ENCODE measurements around the gene TRAF4.
"Not testable (repeated sequence)": the region's sequence is repeated elsewhere in the genome, so short reads cannot be mapped to it uniquely, and the experiment has no call there.

Gene TRAF4

DNA sequence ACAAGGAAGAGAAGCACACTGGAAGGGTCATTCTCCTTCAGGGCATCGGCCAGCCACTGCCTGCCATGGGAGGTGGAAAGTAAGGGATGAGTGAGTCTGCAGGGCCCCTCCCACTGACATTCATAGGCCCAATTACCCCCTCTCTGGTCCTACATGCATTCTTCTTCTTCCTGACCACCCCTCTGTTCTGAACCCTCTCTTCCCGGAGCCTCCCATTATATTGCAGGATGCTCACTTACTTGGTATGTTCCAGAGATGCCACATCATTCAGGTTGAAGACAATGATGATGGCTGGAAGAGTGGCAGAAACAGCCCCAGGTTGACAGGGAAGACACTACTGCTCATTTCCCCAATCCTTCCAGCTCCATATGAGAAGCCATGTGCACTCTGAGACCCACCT, 28.6 kb upstream of the TRAF4 start:
- no peak for DNase-seq

GRCh38 chr17:28716740-28717577, 26.9 kb upstream of the TRAF4 start:
- no peak for DNase-seq

DNA sequence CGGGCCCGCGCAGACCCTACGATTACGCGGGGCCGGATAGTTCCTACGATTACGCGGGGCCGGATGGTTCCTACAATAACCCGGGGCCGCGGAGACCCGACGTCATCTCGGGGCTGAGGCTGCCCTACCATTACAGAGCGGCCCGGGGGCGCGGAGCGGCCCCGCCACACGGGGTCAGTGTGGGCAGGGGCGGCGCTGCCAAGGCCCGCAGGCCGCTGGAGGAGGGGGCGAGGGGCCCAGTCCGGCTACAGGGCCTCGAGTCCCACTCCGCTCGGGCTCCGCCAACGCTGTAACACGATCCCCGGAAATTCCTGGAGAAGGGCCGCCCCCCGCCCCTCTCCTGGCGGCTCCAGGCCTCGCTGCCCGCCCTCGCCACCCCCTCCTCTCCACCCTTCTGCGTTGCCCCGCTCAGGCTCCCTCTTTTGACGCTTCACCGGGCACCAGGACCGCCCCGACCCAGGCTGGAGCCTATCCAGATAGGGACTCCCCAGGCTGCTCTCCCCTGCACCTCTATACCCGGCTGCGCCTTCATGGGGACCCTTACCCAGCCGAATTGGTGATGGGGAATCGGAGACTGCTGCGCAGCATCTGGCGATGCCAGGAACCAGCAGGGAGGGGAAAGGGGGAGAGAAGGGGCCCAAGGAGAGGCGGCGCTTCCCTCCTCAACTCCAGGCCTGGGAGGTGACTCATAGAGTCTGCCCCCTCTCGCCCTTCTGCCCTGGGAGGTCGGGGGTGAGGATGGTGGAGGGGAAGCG, 26.1 kb upstream of the TRAF4 start, which contains the start of gene RAB34:
Gene RAB34 (minus strand): TSS at position 291 of the 755 bp plus-strand sequence. CDS start 602 bp downstream, outside the sequence.
- DNase-seq = peak; percentile 11

DNA sequence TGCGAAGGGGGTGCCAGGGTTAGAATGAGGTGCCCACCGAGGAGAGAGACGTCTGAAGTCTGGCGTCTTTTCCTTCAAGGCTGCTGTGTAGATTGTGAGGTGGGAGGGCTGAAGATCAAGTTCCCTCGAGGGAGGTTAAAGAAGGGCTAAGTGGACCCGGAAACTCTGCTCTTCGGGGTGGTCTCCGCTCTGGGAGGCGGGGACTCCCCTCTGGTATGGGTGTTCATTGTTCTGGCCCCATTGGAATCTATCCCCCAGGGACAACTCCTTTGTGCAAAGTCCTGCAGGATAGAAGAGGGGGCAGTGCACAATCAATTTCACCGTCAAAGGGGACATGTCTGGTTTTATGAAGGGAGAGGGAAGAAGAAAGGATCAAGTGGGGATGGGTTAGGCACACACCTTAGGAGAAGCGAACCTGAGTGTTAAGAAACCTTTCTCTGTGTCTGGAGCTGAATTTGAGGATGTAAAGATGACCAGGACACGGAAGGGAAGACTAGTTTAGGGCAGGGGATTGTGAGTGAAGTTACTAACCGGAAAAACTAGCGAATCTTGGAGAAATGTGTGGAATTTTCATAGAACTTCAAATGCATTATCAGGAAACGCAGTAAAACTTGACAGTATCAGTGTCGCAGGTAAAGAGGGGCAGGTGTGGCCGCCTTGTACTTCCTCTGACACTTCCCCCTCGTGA, 25.3 kb upstream of the TRAF4 start:
- DNase-seq = peak; percentile 23

GRCh38 chr17:28719021-28719433, 24.8 kb upstream of the TRAF4 start:
- no peak for DNase-seq

- DNase-seq = no peak
Measured at GRCh38 chr17:28720247-28720996, 23.4 kb upstream of the TRAF4 start.

DNA sequence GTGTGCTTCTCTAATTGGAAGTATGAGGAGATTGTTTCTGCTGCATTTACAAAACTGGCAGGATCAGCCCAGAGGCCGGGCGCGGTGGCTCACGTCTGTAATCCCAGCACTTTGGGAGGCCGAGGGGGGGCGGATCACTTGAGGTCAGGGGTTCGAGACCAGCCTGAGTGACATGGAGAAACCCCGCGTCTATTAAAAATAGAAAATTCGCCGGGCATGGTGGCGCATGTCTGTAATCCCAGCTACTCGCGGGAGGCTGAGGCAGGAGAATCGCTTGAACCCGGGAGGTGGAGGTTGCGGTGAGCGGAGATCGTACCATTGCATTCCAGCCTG, 22.8 kb upstream of the TRAF4 start:
- not testable (repeated sequence) for DNase-seq

- DNase-seq = no peak
Measured at GRCh38 chr17:28722417-28723158, 21.2 kb upstream of the TRAF4 start.

DNA sequence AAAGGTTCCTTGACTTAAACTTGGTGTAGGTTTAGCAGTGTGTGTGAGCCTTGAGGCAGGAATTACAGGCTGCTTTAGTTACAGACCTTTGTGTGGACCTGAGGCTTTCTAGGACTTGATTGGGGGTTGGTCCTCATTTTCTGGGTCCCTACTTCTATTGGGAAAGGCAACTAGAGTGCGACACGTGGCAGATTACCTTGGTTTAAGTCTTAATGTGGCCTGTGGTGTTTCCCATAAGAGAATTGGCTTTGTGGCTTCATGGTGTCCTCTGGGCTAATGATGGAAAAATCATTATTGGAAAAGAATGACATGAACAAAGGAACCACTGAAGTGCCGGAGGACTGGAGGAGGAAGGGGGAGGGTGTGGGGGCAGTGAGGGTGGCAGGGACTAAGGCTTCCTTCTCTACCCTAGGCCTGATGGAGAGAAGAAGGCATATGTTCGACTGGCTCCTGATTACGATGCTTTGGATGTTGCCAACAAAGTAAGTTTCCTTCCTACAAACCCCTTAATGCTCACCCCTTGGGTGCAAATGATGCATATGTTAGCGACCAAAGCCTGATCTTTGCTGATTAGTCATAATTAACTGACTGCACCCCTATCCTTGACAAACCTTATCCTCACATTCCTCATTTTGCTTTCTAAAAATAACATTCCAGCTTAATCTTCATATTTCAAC, 20.5 kb upstream of the TRAF4 start:
- no peak for DNase-seq

- DNase-seq = not testable (repeated sequence)
Measured at GRCh38 chr17:28723836-28724499, 19.8 kb upstream of the TRAF4 start.

DNA sequence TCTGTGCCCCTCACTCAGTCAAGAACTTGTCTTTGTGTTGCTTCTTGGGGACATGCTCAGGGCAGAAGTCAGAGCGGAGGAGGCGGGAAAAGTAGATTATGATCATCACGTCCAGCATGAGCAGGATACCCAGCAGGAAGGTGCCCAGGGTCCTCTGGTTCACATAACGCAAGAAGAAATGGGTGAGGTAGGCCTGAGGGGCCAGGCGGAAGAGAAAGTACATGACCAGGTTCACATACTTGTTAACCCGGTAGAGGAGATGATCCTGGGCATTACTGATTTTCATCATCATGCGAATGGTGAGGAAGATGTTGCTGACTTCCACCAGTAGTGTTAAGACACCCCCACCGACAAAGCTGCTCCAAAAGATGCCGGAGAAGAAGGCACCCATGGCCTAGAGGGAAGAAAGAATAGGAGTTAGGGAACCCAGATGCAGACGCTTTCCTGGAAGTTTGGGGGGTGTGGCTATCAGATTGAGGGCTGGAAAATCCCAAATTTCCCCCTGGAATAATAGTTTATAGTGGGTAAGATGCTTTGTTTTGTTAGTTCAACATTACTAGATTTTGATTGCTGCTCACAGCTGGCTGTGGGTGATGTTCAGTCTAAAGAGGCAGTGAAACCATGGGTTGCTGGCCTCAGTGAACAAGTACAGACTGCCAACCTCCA, 19.2 kb upstream of the TRAF4 start:
- DNase-seq = no peak

DNA sequence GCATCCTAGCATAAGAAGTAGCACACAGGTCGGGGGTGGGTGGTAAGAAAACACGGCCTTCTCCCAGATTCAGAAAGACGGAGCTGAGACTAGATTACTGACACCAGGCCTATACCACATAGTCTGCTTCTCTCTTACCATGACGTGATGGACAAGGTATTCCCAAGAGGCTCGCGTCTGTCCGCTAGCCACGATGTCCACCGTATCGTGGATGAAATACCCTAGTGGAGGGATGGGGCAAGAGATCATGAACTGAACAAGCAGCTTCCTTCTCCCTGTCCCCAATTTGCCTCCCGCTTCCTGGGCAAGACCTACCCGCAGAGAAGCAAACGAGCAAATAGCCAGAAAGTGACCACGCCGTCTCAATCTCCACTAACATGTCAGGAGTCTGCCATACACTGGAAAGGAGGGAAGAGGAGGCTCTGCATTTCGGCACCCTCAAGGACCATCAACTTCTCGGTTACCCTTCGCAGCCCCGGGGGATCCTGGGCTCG, 18.6 kb upstream of the TRAF4 start:
- DNase-seq = peak; percentile 54

- peak; percentile 68 for DNase-seq
Measured at GRCh38 chr17:28725660-28726225, 18.1 kb upstream of the TRAF4 start.

DNA sequence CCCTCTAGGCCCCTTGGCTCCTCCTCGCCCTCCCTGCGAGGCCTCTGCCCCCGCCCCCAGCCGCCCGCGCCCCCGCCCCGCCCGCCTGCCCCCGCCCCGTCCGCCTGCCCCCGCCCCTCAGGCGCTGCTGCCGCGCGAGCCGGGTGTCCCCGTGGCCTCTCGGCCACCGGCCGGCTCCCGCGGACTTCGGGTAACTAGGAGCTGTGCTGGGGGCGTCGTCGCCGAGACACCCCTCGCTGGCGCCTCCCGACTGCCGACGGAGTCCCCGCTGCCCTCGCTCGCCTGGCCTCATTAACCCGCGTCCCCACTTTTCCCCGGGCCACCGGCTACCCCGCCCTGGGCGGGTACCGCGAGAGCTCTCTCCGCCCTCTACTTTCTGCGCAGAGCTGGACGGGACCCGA, 17.6 kb upstream of the TRAF4 start, which contains the start of gene TLCD1:
Gene TLCD1 (minus strand): TSS at position 8 of the 401 bp plus-strand sequence. CDS start 136 bp downstream, outside the sequence.
- peak; percentile 66 for DNase-seq

GRCh38 chr17:28726627-28727491, 17.0 kb upstream of the TRAF4 start:
- DNase-seq = peak; percentile 77

DNA sequence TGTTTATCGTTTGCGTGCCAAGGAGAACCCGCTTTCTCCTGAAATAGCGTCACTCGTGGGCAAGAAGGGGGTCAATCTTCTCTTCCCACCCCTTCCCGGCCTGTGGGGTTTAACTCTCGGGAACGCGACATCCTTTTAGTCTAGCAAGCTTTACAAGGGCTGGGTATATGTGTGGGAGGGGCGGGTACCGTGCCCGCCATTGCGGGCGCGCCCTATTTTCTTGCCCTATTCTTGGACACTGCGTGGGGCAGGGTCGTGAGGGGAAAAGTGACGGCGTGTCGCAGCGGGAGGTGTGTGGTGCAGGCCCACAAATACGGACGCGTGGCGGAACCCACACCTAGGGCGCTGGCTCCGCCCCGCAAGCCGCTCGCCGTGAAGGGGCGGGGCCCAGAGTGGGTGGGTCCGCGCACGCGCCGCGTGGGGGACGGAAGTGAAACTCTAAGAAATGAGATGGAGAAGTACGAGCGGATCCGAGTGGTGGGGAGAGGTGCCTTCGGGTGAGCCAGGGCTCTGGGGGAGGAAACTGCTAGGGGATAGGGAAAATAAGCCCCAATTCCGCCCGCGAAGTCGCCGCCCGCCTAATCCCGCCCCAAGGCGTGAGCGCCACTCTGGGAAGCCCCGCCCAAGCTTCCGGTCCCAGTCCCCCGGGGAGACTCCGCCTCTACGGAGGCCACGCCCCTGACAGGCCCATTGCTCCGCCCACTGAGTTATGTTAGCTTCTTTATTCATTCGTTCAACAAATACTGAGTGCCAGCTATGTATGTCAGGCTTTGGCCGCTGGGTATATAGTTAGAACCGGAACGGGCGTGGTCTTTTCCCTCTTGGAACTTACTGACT, 15.2 kb upstream of the TRAF4 start, which contains the start of gene NEK8:
Gene NEK8 (plus strand): TSS at position 425 of the 837 bp plus-strand sequence. CDS start 26 bp downstream, at position 451.
- peak; percentile 98 for DNase-seq

DNA sequence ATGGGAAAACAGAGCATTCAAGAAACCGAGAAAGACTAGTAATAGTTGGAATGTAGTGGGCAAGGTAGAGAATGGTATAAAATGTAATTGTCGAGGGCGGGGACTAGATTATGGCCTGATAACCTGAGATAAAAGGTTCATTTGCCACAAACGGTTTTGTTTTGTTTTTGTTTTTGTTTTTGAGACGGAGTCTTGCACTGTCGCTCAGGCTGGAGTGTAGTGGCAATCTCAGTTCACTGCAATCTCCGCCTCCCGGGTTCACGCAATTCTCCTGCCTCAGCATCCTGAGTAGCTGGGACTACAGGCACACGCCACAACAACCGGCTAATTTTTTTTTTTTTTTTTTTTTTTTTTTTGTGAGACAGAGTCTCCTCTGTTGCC, 13.9 kb upstream of the TRAF4 start:
- DNase-seq = no peak
